Naive thymus-derived CD8-positive, alpha-beta T cell (primary cell): ENCODE data around the gene FAM43A. TPM values are rescaled to one million over a fixed set of nuclear protein-coding genes. Genes with fewer than 3 reads are reported as not detected.

ENCODE experiments used
- ATAC-seq, 2 donors: fragments of 150-1000 bp; cut with Tn5 transposase in 1 of 2; sonication (Bioruptor Pico), chemical (Tn5 transposase) in 1 of 2; 1 replicate in 1 of 2; 2 replicates in 1 of 2; pipeline ENCODE4 v1.10.0; 2021; ENCODE audit warnings: mild to moderate bottlenecking in 2 of 2, moderate library complexity in 2 of 2
- POLR2A ChIA-PET: fragments of 350-600 bp; sonication (Branson Sonifier 250); formaldehyde crosslinking; loops from one replicate; lab custom pipeline; 2021; ENCODE audit warnings: antibody characterized with exemption; lab: Charles Lee
- DNase-seq, 10 donors: peaks; one replicate each; pipeline versions ENCODE4 v3.0.0 to v3.0.0-alpha.2; 2020 to 2022
- H3K27ac Mint-ChIP-seq, 10 donors: one replicate each; pipeline ENCODE4 v1.8.0; 2020 to 2022; ENCODE audit warnings: mild to moderate bottlenecking in 10 of 10, mixed read lengths in 10 of 10, moderate library complexity in 4 of 10, inconsistent platforms in 1 of 10
- H3K27me3 Mint-ChIP-seq, 5 donors: one replicate each; pipeline ENCODE4 v1.8.0; 2021 to 2022; ENCODE audit warnings: mixed read lengths in 5 of 5
- H3K36me3 Mint-ChIP-seq, 3 donors: one replicate each; pipeline ENCODE4 v1.8.0; 2020 to 2022; ENCODE audit warnings: mixed read lengths in 3 of 3, mild to moderate bottlenecking in 2 of 3, inconsistent platforms in 1 of 3
- H3K4me1 Mint-ChIP-seq, 4 donors: one replicate each; pipeline ENCODE4 v1.8.0; 2021 to 2022; ENCODE audit warnings: mixed read lengths in 4 of 4
- H3K4me3 Mint-ChIP-seq, 10 donors: one replicate each; pipeline ENCODE4 v1.8.0; 2020 to 2022; ENCODE audit warnings: mild to moderate bottlenecking in 10 of 10, mixed read lengths in 10 of 10, moderate library complexity in 6 of 10, inconsistent platforms in 1 of 10
- H3K9me3 Mint-ChIP-seq, 9 donors: one replicate each; pipeline ENCODE4 v1.8.0; 2020 to 2022; ENCODE audit warnings: mixed read lengths in 9 of 9, mild to moderate bottlenecking in 3 of 9, inconsistent platforms in 1 of 9, moderate library complexity in 1 of 9
- polyA plus RNA-seq, 3 donors: library from polyadenylated mRNA; unstranded; fragments of 300-500 nt; fragmentation: Illumina TruSeq; gene quantifications; one replicate each; pipeline ENCODE4 v1.2.3, GENCODE V29; 2021
- total RNA-seq, 8 experiments: library from RNA in 2 of 8; stranded (reverse) in 2 of 8; gene quantifications; one replicate each; pipeline ENCODE4 v1.2.3 and lab custom pipeline; 2021 to 2026

Gene FAM43A
- total and polyA plus RNA-seq, 5 experiments from 2014 or later = 0.40 to 3.8 (median 1.1) TPM

- DNase-seq = no peak
- Mint-ChIP-seq H3K36me3 (no peaks in the 10 kb centered on the region), H3K27ac (no peak overlapping the region), H3K9me3 (no peaks in the 10 kb centered on the region), H3K27me3 (peaks cover 0 to 2% (median 0%) of the 10 kb centered on the region in 5 donors), H3K4me1 (peaks cover 0 to 15% (median 0%) of the 10 kb centered on the region in 4 donors), H3K4me3 (no peak overlapping the region)
- no peak for ATAC-seq
- POLR2A ChIA-PET = no interaction called here
Measured at GRCh38 chr3:194714137-194714455, 28.4 kb downstream of the FAM43A start.

GRCh38 chr3:194714564-194714963, 28.9 kb downstream of the FAM43A start:
- DNase-seq (no peak), ATAC-seq (no peak)
- H3K36me3 Mint-ChIP-seq = no peaks in the 10 kb centered on the region
- no peak overlapping the region for H3K4me3 Mint-ChIP-seq
- peaks cover 0 to 15% (median 0%) of the 10 kb centered on the region in 4 donors for H3K4me1 Mint-ChIP-seq
- POLR2A ChIA-PET = no interaction called here
- no peaks in the 10 kb centered on the region for H3K9me3 Mint-ChIP-seq
- H3K27ac Mint-ChIP-seq = peak overlapping the region in 1 of 10 donors; percentile 84
- peaks cover 0 to 3% (median 2%) of the 10 kb centered on the region in 5 donors for H3K27me3 Mint-ChIP-seq

- no peak for ATAC-seq
- Mint-ChIP-seq H3K4me3 (peak overlapping the region in 2 of 10 donors; percentile 50 to 72), H3K27ac (peak overlapping the region in 3 of 10 donors; percentile 19 to 84 (median 71)), H3K4me1 (peaks cover 0 to 15% (median 0%) of the 10 kb centered on the region in 4 donors), H3K9me3 (no peaks in the 10 kb centered on the region), H3K27me3 (peaks cover 0 to 4% (median 2%) of the 10 kb centered on the region in 5 donors), H3K36me3 (no peaks in the 10 kb centered on the region)
- POLR2A ChIA-PET = no interaction called here
- no peak for DNase-seq
Measured at GRCh38 chr3:194715022-194715800, 29.5 kb downstream of the FAM43A start.

- H3K4me3 Mint-ChIP-seq = no peak overlapping the region
- POLR2A ChIA-PET = no interaction called here
- H3K27me3 Mint-ChIP-seq = peaks cover 0 to 4% (median 0%) of the 10 kb centered on the region in 5 donors
- DNase-seq (no peak), ATAC-seq (no peak)
- no peaks in the 10 kb centered on the region for H3K36me3 Mint-ChIP-seq
- H3K27ac Mint-ChIP-seq = no peak overlapping the region
- H3K4me1 Mint-ChIP-seq = peaks cover 0 to 15% (median 0%) of the 10 kb centered on the region in 4 donors
- no peaks in the 10 kb centered on the region for H3K9me3 Mint-ChIP-seq
Measured at GRCh38 chr3:194718079-194718478, 32.4 kb downstream of the FAM43A start.

GRCh38 chr3:194720048-194720447, 34.4 kb downstream of the FAM43A start:
- Mint-ChIP-seq H3K9me3 (no peaks in the 10 kb centered on the region), H3K27ac (no peak overlapping the region), H3K27me3 (peaks cover 0 to 4% (median 0%) of the 10 kb centered on the region in 5 donors), H3K36me3 (no peaks in the 10 kb centered on the region), H3K4me3 (no peak overlapping the region), H3K4me1 (peaks cover 0 to 12% (median 0%) of the 10 kb centered on the region in 4 donors)
- DNase-seq (no peak), ATAC-seq (no peak)
- POLR2A ChIA-PET = no interaction called here

GRCh38 chr3:194723846-194724618, 38.3 kb downstream of the FAM43A start:
- no peaks in the 10 kb centered on the region for H3K9me3 Mint-ChIP-seq
- H3K4me3 Mint-ChIP-seq = no peak overlapping the region
- ATAC-seq (no peak), DNase-seq (no peak)
- peak overlapping the region in 1 of 10 donors; percentile 5 for H3K27ac Mint-ChIP-seq
- H3K4me1 Mint-ChIP-seq = peaks cover 0 to 4% (median under 1%) of the 10 kb centered on the region in 4 donors
- POLR2A ChIA-PET = no interaction called here
- H3K36me3 Mint-ChIP-seq = no peaks in the 10 kb centered on the region
- peaks cover 0 to 9% (median under 1%) of the 10 kb centered on the region in 5 donors for H3K27me3 Mint-ChIP-seq

- peaks cover 0 to 11% (median 4%) of the 10 kb centered on the region in 5 donors for H3K27me3 Mint-ChIP-seq
- H3K4me3 Mint-ChIP-seq = no peak overlapping the region
- DNase-seq = no peak
- no peak overlapping the region for H3K27ac Mint-ChIP-seq
- H3K36me3 Mint-ChIP-seq = no peaks in the 10 kb centered on the region
- peaks cover 0 to 4% (median under 1%) of the 10 kb centered on the region in 4 donors for H3K4me1 Mint-ChIP-seq
- POLR2A ChIA-PET = no interaction called here
- ATAC-seq = no peak
- no peaks in the 10 kb centered on the region for H3K9me3 Mint-ChIP-seq
Measured at GRCh38 chr3:194725346-194725745, 39.7 kb downstream of the FAM43A start.

- Mint-ChIP-seq H3K4me1 (peaks cover 0 to 5% (median under 1%) of the 10 kb centered on the region in 4 donors), H3K27me3 (peaks cover 6 to 21% (median 9%) of the 10 kb centered on the region in 5 donors), H3K27ac (no peak overlapping the region), H3K36me3 (no peaks in the 10 kb centered on the region), H3K4me3 (no peak overlapping the region), H3K9me3 (no peaks in the 10 kb centered on the region)
- no peak for ATAC-seq
- POLR2A ChIA-PET = no interaction called here
- DNase-seq = no peak
Measured at GRCh38 chr3:194727435-194728128, 41.9 kb downstream of the FAM43A start.

GRCh38 chr3:194728986-194729385, 43.3 kb downstream of the FAM43A start:
- Mint-ChIP-seq H3K4me1 (peaks cover 0 to 10% (median under 1%) of the 10 kb centered on the region in 4 donors), H3K4me3 (no peak overlapping the region), H3K27ac (no peak overlapping the region), H3K36me3 (no peaks in the 10 kb centered on the region), H3K27me3 (peaks cover 7 to 25% (median 12%) of the 10 kb centered on the region in 5 donors), H3K9me3 (no peaks in the 10 kb centered on the region)
- no peak for DNase-seq
- no peak for ATAC-seq
- POLR2A ChIA-PET = no interaction called here

GRCh38 chr3:194730365-194730764, 44.7 kb downstream of the FAM43A start:
- POLR2A ChIA-PET = no interaction called here
- Mint-ChIP-seq H3K9me3 (peaks cover 0 to 5% (median 0%) of the 10 kb centered on the region in 9 donors), H3K36me3 (peaks cover 0 to 2% (median 0%) of the 10 kb centered on the region in 3 donors), H3K27ac (no peak overlapping the region), H3K4me1 (peaks cover 0 to 10% (median under 1%) of the 10 kb centered on the region in 4 donors), H3K4me3 (no peak overlapping the region), H3K27me3 (peaks cover 7 to 25% (median 12%) of the 10 kb centered on the region in 5 donors)
- no peak for ATAC-seq
- DNase-seq = peak in 1 of 10 donors; percentile 42

GRCh38 chr3:194731506-194732073, 45.9 kb downstream of the FAM43A start:
- ATAC-seq (no peak), DNase-seq (no peak)
- POLR2A ChIA-PET = no interaction called here
- peaks cover 0 to 7% (median 0%) of the 10 kb centered on the region in 9 donors for H3K9me3 Mint-ChIP-seq
- H3K27me3 Mint-ChIP-seq = peaks cover 7 to 25% (median 12%) of the 10 kb centered on the region in 5 donors
- H3K4me3 Mint-ChIP-seq = no peak overlapping the region
- no peak overlapping the region for H3K27ac Mint-ChIP-seq
- H3K36me3 Mint-ChIP-seq = peaks cover 0 to 2% (median 0%) of the 10 kb centered on the region in 3 donors
- peaks cover 0 to 7% (median 0%) of the 10 kb centered on the region in 4 donors for H3K4me1 Mint-ChIP-seq

GRCh38 chr3:194732617-194733016, 46.9 kb downstream of the FAM43A start:
- Mint-ChIP-seq H3K4me1 (peaks cover 0 to 5% (median 0%) of the 10 kb centered on the region in 4 donors), H3K4me3 (no peak overlapping the region)

More at GRCh38 chr3:194732617-194733016, 46.9 kb downstream of the FAM43A start:
- POLR2A ChIA-PET = no interaction called here
- DNase-seq (no peak), ATAC-seq (no peak)
- H3K9me3 Mint-ChIP-seq = peaks cover 0 to 7% (median 0%) of the 10 kb centered on the region in 9 donors
- peaks cover 0 to 2% (median 0%) of the 10 kb centered on the region in 3 donors for H3K36me3 Mint-ChIP-seq
- H3K27me3 Mint-ChIP-seq = peaks cover 7 to 25% (median 12%) of the 10 kb centered on the region in 5 donors
- H3K27ac Mint-ChIP-seq = peak overlapping the region in 1 of 10 donors; percentile 36
